GM19463 (cell line): ENCODE data around the gene SLC2A9.

ENCODE experiments used
- ATAC-seq: cut with Tn5 transposase; IDR thresholded peaks from one replicate; pipeline ENCODE4 v1.9.1; 2021; ENCODE audit warnings: mild to moderate bottlenecking, moderate library complexity; ENCODE audit not compliant: unreplicated experiment

The SLC2A9 gene

DNA sequence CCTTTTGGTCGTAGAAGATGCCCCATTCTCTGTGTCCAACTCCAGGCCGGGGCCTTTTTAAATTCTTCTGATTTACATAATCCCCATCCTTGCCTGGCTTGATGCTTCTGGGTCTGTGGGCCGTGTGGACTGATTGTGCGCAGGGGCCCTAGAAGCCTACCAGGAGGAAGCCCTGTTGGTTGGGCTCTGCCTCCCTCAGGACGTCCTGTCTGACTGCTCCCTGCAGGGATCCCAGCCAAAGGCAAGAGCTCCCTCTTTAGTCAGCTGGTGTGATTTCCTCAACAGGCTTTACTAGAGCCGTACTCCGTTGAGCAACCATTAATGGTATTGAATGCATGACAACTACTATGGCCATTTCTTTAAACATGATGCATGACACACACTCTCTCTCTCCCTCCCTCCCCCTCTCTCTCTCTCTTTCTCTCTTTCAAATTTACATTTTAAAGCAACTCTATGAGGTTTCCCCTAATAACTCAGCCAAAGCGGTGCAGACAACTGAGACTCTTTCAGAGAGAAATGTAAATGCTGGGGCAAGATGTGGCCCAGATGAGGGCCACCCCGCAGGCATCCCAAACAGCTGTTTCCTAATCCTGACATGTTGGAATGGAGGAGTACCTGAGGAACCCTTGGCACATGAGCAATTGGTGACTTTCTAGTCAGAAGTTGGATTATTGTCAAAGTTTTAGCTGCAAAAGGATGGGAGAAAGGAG lies 122.5 kb downstream of the SLC2A9 start:
- no peak for ATAC-seq

DNA sequence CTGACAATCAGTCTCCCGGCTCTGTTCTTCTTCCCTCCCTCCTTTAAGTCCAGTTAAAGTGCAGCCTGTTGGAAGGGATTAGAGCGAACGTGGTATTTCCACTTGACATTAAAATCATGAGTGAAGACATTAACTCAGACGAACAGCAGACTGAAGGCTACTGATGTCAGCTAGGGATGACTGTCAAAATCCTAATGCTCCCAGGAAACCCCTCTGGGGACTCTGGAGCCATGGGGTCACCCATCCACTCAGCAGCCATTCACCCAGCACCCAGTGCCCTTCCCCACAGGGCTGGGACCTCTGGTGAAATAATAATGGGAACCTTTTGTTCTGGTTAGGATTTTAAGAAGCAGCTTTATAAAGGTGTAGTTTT lies 126.0 kb downstream of the SLC2A9 start:
- ATAC-seq, result no peak

DNA sequence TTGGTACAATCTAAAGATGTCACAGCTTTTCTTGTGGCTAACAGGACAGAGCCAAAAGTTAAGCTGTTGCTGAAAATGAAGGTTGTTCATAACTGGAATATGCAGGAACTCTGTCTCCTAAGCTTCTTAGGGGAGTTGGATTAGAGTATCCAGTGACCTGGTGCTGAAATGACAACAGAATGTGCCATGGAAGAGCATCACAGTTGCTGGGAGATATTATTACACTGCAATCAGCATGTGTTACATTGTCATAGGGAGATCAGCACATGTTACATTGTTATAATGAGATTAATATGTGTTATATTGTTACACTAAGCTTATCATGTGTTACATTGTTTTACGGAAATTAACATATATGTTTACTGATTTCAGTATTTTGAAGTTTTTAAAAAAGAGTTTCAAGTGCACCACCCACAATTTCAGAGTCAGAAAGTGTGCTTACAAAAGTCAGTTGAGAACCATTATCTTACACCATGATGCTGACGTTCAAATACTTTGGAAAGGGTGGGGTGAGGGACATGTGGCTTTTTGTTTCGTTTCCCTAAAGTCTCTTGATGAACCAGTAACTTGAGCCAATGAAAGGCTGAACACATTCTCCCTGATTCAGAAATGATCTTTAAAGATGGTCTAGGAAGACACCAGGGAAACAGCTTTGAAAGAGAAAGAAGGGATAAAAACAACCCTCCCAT lies 126.5 kb downstream of the SLC2A9 start:
- ATAC-seq, result no peak

DNA sequence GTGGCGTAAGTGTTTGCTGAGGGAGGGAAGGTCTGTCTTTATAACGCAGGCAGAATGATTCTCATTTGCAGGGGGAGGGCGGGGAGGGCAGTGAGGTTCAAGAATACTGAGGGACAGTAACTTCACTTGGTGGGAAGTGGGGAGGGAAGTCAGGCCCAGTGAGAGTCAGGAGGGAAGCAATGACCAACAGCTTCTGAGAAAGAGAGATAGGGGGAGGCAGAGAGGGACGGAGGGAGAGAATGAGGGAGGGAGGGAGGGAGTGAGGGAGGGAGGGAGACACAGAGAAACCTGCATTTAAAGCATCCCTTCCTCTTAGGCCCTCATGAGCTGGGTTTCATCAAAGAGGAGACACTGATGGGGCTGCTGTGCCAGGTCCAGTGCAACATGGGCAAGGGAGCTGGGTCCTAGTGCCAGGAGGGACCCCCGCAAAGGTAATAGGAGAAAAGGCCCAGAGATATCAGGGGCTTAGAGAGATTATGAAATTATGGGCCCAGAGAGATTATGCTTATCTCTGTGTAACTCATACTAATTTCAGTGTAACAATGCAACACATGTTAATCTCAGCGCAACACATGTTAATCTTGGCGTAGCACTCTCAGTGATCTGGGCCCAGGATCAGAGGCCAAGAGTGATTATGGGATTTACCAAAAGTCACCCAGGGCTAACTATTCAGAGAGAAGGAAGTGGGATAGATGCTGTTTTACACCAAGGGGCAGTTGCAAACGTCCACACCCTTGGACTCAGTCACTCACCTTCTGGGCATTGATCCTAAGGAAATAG lies 127.8 kb downstream of the SLC2A9 start:
- ATAC-seq, result no peak

DNA sequence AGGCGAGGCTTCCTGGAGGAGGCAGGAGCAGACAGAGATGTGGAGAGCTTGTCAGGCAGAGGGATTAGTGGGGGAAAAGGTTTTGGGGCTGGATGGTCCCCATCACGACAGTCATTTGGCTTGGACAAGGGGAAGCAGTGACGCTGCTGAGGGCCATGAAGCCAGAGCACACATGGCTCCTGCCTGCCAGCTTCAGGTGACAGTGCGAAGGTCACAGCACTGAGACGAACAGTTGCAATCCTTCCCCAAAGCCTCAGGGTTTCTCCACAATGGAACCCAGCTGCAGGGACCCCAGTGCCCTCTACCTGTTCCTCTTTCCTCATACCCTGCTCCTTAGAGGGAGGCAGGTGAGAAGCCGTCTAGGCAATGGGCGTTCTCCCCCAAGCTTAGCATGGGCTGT lies 129.6 kb downstream of the SLC2A9 start:
- no peak for ATAC-seq

DNA sequence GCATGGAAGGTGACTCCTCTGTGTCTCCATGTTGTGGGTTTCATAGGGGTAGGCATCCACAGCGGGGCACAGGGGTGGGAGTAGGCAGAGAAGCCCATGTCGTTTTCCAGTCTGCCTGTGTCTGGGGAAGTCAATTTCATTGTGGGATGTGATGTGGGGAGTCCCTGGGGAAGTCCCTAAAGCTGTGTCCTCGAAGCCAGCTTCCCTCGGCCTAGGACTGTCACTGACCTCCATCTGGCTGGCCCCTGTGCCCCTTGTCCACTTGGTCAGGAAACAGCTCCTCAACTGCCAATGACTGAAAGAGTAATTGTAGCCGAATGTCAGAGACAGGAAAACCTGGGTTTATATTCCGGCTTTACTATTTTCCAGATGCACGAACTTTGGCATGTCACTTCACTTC lies 130.2 kb downstream of the SLC2A9 start:
- no peak for ATAC-seq

DNA sequence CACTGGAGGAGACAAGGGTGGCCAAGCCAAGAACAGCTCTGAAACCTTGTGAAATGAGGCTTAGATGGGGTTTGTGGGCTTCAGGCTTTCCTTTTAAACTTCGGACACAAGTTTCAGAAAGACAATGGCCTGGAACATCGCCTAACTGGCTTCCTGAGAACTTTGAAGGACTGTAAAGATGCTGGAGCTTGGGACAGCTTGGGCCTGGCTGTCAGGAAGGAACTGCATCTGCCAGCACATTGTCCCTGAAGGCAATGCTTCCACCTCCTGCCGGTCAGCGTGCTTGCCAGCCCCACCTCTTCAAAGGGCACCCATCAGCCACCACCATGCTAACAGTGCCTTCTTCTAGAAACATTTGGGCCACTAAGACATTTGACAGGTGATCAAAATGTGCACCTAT lies 132.0 kb downstream of the SLC2A9 start:
- no peak for ATAC-seq

DNA sequence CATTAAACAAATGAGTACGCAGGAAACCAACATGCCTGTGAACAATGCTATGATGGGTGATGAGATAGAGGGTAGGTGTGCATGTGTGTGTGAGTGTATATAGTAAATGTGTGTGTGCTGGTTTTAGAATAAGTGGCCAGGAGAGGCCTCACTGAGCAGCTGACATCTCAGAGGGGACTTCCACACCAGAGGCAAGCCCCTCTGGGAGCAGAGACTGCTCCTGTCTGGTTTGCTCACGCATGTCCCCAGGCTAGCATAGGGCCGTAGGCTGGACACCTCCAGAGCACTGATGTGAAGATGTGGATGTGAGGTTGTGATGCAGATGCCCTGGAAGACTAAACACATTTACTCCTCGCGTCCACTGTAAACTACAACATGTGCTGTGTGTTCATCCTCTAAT lies 135.3 kb downstream of the SLC2A9 start:
- no peak for ATAC-seq

DNA sequence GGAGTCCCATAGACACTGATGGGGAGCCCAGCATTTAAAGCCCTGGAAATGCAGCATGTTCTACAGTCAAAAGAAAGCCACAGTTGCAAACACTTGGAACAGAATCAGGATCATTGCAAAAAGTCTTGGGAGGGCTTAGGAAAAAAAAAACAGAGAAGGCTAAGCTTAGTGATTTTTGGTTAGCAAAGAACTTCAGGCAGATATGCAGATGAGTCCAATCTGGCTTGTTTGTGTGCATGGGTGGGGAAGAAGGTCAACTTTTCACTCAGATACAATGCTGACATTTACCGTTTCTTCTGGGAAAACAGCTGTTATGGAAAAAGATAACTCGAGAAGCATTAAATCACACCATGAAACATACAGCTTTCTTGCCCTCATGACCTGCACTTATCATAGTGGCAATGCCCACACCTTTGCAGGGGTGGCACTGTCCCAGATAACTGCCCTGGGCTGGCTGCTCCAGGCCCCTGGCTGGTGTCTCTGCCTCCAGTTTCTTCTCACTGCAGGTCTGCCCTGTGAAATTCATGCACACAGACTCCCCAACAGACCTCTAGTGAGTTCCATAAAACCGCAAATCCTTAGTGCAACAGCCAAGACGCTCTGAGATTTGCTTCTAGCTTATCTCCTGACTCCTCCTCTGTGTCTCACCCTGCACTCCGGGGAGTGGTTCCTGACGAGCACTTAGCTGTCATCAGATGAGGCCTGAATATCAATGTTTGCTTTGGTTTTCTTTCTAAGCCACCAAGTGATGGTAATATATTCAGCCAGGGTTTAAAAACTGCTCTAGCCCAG lies 140.7 kb downstream of the SLC2A9 start:
- no peak for ATAC-seq

DNA sequence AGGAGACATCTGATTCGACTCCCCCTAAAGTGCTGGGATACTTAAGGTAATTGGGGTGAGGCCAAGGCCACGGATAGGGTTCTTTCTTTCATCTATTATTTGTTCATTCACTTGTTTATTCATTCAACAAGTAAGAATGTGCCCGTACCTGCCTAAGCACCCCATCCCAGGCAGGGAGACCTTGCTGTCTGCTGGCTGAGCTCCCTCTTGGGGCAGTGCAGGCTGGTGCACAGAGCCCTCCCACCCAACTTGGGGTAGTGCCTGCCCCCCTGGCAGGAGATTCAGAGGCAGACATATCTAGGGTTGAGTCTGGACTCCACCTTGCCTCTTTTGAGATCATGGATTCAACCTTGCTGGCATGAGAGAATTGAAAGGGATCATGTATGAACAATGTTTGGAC lies 144.2 kb downstream of the SLC2A9 start:
- no peak for ATAC-seq

DNA sequence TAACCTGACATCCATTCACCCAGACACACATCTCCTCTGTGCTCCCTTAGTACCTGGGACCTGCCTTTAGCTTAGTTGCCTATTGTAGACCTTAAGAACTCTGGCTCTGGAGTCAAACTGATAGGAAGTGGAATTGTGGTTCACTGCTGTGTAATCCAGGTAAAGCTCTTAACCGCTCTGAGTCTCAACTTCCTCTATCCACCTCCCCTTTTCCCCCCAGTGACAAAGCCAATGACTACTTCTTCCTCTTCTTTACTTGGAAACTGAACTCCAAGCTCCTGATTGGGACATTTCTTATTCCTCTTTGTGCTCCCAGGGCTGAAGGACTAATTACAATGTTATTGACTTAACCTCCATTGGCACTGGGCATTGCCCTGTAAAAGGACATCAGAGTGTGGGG lies 145.8 kb downstream of the SLC2A9 start:
- ATAC-seq, result no peak

DNA sequence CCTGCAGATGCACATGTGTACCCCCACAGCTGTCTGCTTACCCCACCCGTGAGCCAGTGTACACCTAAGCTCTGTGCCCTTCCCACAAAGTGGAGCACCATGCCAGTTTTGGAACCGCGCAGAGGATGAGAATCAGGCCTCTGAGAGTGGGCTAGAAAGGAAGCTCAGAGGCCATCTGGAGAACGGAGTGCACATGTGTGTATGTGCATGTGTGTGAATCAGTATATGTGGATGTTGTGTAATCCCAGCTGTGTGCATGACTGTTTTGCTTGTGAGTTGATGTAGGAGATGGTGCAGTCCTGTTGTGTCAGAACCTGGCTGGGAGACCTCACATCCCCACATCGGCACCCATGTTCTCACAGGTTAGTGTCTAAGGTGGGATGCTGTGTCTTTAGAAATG lies 146.9 kb downstream of the SLC2A9 start:
- no peak for ATAC-seq

DNA sequence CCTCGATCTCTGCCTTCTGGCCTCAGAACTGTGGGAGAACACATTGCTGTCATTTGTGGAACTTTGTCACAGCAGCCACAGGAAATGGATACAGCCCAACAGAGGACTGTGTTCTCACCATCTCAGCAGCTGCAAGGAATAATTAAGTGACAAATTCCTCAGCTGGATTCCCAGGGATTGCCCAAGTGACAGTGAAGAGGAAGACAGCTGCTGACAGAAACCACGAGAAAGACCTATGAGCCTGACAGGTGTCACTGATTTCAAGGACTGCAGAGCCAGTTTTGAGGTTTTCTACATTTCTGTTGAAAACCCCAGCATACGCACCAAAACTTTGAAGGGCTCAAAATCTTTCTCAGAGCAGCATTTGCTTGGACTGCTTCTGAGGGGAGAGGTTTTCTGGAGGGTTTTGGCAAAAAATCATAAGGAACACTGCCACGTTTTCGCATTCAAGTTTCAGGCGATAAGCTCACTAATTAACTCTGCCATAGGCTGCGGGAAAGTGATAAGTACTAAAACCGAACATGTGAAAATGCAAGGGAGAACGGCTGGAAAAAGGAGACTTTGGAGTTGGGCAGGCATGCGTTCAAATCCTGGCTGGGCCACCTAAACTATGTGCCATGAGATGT lies 151.0 kb downstream of the SLC2A9 start:
- no peak for ATAC-seq

DNA sequence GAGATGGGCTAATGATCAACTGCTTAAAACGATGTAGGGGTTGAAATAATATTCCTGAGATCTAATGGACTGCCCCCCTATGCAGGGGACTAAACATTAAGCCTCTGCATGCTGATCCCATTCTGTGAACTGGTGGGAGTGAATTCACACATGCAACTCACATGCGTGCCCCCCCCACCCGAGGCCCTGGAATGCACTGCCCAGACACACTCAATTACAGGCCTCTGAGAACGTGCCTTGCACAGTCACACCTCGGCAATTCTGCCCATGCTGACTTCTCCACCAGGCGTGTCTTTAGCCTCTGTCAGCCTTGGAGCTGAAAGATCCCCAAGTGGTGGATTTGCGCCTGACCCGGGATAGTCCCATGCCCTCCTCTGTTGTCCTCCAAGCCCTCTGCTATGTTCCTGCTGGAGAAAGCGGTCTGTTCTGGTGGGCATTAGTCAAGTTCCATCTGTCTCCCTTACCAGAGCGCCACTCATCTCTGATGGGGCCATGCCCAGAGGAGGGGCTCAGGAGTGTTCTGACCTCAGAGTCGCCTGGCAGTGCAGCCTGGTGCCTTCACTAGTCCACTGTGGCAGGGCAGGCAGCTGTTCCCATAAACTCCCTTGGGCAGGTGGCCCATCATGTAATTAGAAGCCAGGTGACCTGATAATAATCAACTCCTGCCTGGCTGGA lies 153.4 kb downstream of the SLC2A9 start:
- no peak for ATAC-seq

DNA sequence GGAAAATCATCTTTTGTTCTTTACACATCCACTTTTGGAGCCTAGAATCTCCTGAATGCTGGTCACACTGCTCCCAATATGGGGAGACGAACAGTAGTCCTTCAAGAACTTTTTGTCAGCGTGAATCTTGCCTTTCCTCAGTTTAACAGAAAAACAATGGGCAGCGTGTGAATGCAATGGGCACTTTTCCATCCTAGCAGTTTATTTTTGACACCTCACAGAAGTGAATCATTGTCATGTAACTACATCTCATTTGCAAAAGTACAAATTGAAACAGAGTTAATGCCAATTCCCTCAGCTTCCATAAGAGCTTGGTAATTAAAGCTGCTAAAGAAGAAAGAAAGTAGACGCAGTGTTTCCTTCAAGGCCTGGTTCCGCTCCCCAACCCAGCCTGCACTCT lies 154.4 kb downstream of the SLC2A9 start:
- no peak for ATAC-seq

DNA sequence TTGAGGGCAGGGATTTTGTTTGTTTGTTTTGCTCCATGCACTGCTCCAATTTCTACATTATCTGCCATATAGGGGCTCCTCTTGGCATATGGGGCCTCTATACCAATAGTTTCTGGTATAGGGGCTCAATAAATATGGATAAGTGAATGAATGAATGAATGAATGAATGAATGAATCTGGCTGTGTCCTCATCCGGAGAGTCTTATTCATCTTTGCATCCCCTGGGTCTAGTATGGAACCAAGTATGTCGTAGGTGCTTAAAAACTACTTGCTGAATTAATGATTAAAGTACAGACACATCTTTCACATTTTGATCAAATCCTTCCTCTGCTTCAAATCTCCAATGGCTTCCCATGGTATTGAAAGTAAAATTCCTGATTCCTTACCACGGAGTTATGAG lies 159.7 kb downstream of the SLC2A9 start:
- ATAC-seq, result no peak

DNA sequence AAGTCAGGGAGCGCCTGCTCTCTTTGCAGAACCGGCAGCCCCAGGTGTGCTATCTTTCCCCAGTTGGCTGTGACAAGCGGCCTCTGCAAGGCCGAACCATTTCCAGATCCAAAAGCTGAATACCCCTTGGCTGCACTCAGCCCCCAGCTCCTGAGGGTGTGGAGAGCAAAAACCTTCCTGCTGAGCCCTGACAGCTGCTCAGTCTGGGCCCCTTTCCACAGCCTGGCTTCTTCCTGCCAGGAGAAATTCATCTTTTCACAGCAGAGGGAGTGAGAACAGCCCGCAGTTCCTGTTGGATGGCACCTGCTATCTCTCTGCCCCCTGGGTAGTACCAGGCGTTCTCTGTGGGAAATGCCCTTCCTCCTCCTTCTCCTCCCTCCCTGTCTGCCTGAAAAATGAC lies 161.5 kb downstream of the SLC2A9 start:
- ATAC-seq, result no peak

DNA sequence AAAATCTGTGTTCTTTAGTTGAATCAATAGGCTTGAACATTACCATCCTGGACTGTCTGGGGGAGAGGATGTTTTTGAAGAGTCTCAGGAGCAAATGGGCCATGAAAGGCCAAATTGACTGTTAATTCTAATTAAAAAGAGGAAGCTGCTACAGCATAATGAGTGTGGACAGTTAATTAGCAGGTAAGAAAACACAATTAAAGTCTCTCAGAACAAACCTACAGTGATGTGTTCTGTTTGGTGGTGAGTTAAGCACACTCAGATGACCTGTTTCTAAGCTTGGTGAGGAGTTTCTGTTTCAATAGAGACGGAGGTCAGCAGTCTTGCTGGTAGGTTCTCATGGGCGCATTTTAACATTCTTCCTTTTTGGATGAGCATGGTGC lies 171.8 kb downstream of the SLC2A9 start:
- ATAC-seq, result no peak

DNA sequence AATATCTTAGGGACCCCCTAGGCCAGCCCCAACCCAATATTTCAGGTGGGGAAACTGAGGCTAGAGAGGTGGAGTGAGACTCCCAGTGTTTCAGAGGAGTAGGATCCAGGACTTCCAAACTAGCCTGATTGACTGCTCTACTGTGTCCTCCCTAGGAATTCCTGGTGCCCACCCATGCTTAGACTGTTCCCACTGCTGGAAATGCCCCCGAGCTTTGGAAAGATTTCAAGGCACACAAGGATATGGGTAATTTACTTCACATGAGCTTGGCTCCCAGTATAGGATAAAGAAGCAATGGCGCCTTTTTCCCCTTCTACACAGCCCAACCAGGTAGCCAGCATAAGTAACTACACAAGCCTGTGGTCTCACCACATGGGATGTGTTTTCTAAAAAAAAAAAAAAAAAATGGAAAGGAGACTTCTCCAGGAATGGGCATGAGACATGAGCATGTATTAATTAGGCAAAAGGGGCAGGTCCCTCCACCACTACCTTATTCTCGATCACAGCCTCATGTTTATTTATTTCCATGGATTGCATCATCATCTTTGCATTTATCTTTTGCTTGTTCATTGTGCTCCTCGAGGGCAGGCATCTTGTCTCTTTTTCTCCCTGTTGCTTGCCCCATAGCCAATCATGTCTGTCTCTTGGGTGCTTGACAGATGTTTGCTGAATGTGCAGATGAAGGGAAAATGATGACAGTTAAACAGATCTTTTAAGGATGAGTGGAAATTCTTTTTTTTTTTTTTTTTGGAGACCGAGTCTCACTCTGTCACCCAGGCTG lies 173.1 kb downstream of the SLC2A9 start:
- ATAC-seq, result no peak
